Liver (tissue), 3 donors: Measurements from ENCODE around the gene CD244.

Experiments
- EGR1 ChIP-seq, 2 donors: IDR thresholded peaks; 2 replicates each; pipeline ENCODE4 v1.6.1; 2016 to 2018; ENCODE audit warnings: antibody characterized with exemption in 2 of 2, low read depth in 2 of 2
- FOXA1 ChIP-seq: IDR thresholded peaks from 2 replicates; pipeline ENCODE4 v1.6.1; 2016; ENCODE audit warnings: antibody characterized with exemption
- HNF4A ChIP-seq, 2 donors: conservative IDR thresholded peaks; 2 replicates each; pipeline ENCODE4 v1.6.1; 2016; ENCODE audit warnings: antibody characterized with exemption in 2 of 2, mild to moderate bottlenecking in 2 of 2
- JUND ChIP-seq, 2 donors: IDR thresholded peaks; 2 replicates each; pipeline ENCODE4 v1.6.1; 2016; ENCODE audit warnings: antibody characterized with exemption in 2 of 2
- MAX ChIP-seq: IDR thresholded peaks from 2 replicates; pipeline ENCODE4 v1.6.1; 2016; ENCODE audit warnings: antibody characterized with exemption
- RAD21 ChIP-seq, 2 donors: IDR thresholded peaks; 2 replicates each; pipeline ENCODE4 v1.6.1; 2016; ENCODE audit warnings: antibody characterized with exemption in 2 of 2, mild to moderate bottlenecking in 2 of 2
- REST ChIP-seq: IDR thresholded peaks from 2 replicates; pipeline ENCODE4 v1.6.1; 2016; ENCODE audit warnings: antibody characterized with exemption, mild to moderate bottlenecking
- RXRA ChIP-seq, 2 donors: IDR thresholded peaks; 2 replicates each; pipeline ENCODE4 v1.6.1; 2017 to 2018; ENCODE audit warnings: antibody characterized with exemption in 2 of 2, mild to moderate bottlenecking in 1 of 2
- SP1 ChIP-seq: IDR thresholded peaks from 2 replicates; pipeline ENCODE4 v1.6.1; 2018; ENCODE audit warnings: antibody characterized with exemption, mild to moderate bottlenecking
- TAF1 ChIP-seq: conservative IDR thresholded peaks from 2 replicates; pipeline ENCODE4 v1.6.1; 2016; ENCODE audit warnings: antibody characterized with exemption, mild to moderate bottlenecking
- YY1 ChIP-seq: IDR thresholded peaks from 2 replicates; pipeline ENCODE4 v1.6.1; 2016; ENCODE audit warnings: antibody characterized with exemption, mild to moderate bottlenecking
- ZBTB33 ChIP-seq: IDR thresholded peaks from 2 replicates; pipeline ENCODE4 v1.6.1; 2016; ENCODE audit warnings: antibody characterized with exemption
- TF ChIP-seq, protein P1 (sequence below): fragments of 150-350 bp; IDR thresholded peaks from 2 replicates; pipeline ENCODE4 v1.5.1; 2017; ENCODE audit warnings: improper control_type of control experiment, low read depth, low read length; ENCODE audit not compliant: missing input control
- TF ChIP-seq, protein P2 (sequence below): IDR thresholded peaks from 2 replicates; pipeline ENCODE4 v1.6.1; 2016; ENCODE audit warnings: antibody characterized with exemption
- donor health status: healthy.
- donor health status: healthy.

DNA sequence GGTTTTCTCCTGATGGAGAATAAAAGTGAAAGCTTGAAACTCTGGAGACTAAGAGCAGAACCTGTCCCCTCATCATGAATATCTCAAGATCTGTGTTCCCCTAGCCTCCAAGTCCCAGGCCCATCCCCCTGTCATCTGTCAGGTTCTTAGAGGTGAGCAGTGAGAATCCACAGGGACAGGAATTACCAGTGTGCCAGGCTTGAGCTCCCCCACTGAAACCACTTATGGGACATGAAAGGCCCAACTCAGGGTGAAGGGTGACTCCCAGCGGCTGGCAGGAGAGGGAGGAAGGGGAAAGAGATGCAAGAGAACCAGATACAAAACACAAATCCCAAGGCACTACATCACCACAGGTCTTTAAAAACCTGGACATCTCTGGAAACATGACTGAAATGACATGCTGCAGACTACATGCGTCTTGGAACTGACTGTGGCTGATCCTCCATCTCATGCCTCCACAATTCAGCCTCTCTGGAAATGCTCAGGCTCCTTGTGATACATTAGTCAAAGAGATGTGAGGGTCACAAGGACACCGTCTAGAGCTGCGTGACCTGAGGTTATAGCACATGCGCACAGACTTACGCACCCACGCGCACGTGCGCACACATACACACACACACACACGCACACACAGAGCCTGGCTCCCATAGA is 73.5 kb downstream of the CD244 start:
- TF ChIP-seq, protein P1, sequence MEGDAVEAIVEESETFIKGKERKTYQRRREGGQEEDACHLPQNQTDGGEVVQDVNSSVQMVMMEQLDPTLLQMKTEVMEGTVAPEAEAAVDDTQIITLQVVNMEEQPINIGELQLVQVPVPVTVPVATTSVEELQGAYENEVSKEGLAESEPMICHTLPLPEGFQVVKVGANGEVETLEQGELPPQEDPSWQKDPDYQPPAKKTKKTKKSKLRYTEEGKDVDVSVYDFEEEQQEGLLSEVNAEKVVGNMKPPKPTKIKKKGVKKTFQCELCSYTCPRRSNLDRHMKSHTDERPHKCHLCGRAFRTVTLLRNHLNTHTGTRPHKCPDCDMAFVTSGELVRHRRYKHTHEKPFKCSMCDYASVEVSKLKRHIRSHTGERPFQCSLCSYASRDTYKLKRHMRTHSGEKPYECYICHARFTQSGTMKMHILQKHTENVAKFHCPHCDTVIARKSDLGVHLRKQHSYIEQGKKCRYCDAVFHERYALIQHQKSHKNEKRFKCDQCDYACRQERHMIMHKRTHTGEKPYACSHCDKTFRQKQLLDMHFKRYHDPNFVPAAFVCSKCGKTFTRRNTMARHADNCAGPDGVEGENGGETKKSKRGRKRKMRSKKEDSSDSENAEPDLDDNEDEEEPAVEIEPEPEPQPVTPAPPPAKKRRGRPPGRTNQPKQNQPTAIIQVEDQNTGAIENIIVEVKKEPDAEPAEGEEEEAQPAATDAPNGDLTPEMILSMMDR = no peak
- TF ChIP-seq SP1 = no peak
- no peak for TF ChIP-seq FOXA1
- no peak for TF ChIP-seq JUND (IDR thresholded peaks at IDR 0.05)
- no peak for TF ChIP-seq TAF1
- no peak for TF ChIP-seq RAD21 (IDR thresholded peaks at IDR 0.05)
- no peak for TF ChIP-seq YY1
- TF ChIP-seq HNF4A (conservative IDR thresholded peaks at IDR 0.05) = no peak
- no peak for TF ChIP-seq REST
- TF ChIP-seq EGR1 (IDR thresholded peaks at IDR 0.05; ENCODE audit: low read depth in 2 of 2) = no peak
- TF ChIP-seq MAX = no peak
- TF ChIP-seq RXRA (IDR thresholded peaks at IDR 0.05) = no peak
- TF ChIP-seq, protein P2, sequence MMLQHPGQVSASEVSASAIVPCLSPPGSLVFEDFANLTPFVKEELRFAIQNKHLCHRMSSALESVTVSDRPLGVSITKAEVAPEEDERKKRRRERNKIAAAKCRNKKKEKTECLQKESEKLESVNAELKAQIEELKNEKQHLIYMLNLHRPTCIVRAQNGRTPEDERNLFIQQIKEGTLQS = no peak
- no peak for TF ChIP-seq ZBTB33
